H9 (cell line): ENCODE measurements around the gene KLHL14. TPM values are rescaled to one million over a fixed set of nuclear protein-coding genes. Genes with fewer than 3 reads are reported as not detected.

ENCODE experiments used
- DNase-seq: peaks from one replicate; pipeline ENCODE4 v3.0.0-alpha.2; 2017
- H2AFZ ChIP-seq: one replicate; pipeline ENCODE4 v1.6.1; 2013; ENCODE audit warnings: mild to moderate bottlenecking, low read length, control low read depth, moderate library complexity
- H2AK5ac ChIP-seq: 2 replicates; pipeline ENCODE4 v1.6.1; 2013; ENCODE audit warnings: low read length, control low read depth, mixed read lengths; ENCODE audit not compliant: insufficient read length
- H2BK120ac ChIP-seq: one replicate; pipeline ENCODE4 v1.6.1; 2013; ENCODE audit warnings: low read depth, mild to moderate bottlenecking, low read length, control low read depth, inconsistent platforms; ENCODE audit not compliant: poor library complexity, severe bottlenecking
- H2BK12ac ChIP-seq: 2 replicates; pipeline ENCODE4 v1.6.1; 2013; ENCODE audit warnings: low read length, control low read depth, mixed read lengths, low read depth; ENCODE audit not compliant: insufficient read length
- H2BK15ac ChIP-seq: 2 replicates; pipeline ENCODE4 v1.6.1; 2013; ENCODE audit warnings: low read depth, low read length, control low read depth
- H2BK20ac ChIP-seq: one replicate; pipeline ENCODE4 v1.6.1; 2013; ENCODE audit warnings: low read depth, mild to moderate bottlenecking, low read length, control low read depth, inconsistent platforms; ENCODE audit not compliant: poor library complexity, severe bottlenecking
- H2BK5ac ChIP-seq: 2 replicates; pipeline ENCODE4 v1.6.1; 2013; ENCODE audit warnings: low read length, control low read depth, mixed read lengths; ENCODE audit not compliant: insufficient read length
- H3K14ac ChIP-seq: 2 replicates; pipeline ENCODE4 v1.6.1; 2013; ENCODE audit warnings: low read length, control low read depth; ENCODE audit not compliant: insufficient read depth
- H3K18ac ChIP-seq: 2 replicates; pipeline ENCODE4 v1.6.1; 2013; ENCODE audit warnings: low read depth, mild to moderate bottlenecking, mixed read lengths, low read length, control low read depth; ENCODE audit not compliant: insufficient read length
- H3K23ac ChIP-seq: 2 replicates; pipeline ENCODE4 v1.6.1; 2013; ENCODE audit warnings: low read length, control low read depth, mixed read lengths, low read depth; ENCODE audit not compliant: insufficient read length
- H3K23me2 ChIP-seq: 2 replicates; pipeline ENCODE4 v1.6.1; 2013; ENCODE audit warnings: low read depth, mild to moderate bottlenecking, mixed read lengths, low read length, control low read depth; ENCODE audit not compliant: insufficient read length, poor library complexity, severe bottlenecking
- H3K27ac ChIP-seq: 2 replicates; pipeline ENCODE4 v1.5.1; 2013; ENCODE audit warnings: low read length, control low read depth, mixed read lengths, low read depth; ENCODE audit not compliant: insufficient read length
- H3K27me3 ChIP-seq: 2 replicates; pipeline ENCODE4 v1.6.1; 2013; ENCODE audit warnings: low read length, control low read depth, inconsistent platforms; ENCODE audit not compliant: insufficient read depth
- H3K4ac ChIP-seq: 2 replicates; pipeline ENCODE4 v1.6.1; 2013; ENCODE audit warnings: low read depth, mild to moderate bottlenecking, control low read depth, inconsistent platforms, low read length, moderate library complexity
- H3K4me1 ChIP-seq: 2 replicates; pipeline ENCODE4 v1.6.1; 2013; ENCODE audit warnings: low read length, control low read depth, inconsistent platforms; ENCODE audit not compliant: insufficient read depth
- H3K4me2 ChIP-seq: 2 replicates; pipeline ENCODE4 v1.6.1; 2013; ENCODE audit warnings: low read length, control low read depth, mixed read lengths; ENCODE audit not compliant: insufficient read length, insufficient read depth
- H3K56ac ChIP-seq: 2 replicates; pipeline ENCODE4 v1.6.1; 2013; ENCODE audit warnings: low read depth, mild to moderate bottlenecking, mixed read lengths, low read length, control low read depth; ENCODE audit not compliant: insufficient read length
- H3K79me1 ChIP-seq: 2 replicates; pipeline ENCODE4 v1.6.1; 2013; ENCODE audit warnings: low read depth, mild to moderate bottlenecking, moderate library complexity, low read length, control low read depth, inconsistent platforms; ENCODE audit not compliant: insufficient read depth, poor library complexity, severe bottlenecking
- H3K79me2 ChIP-seq: 2 replicates; pipeline ENCODE4 v1.6.1; 2013; ENCODE audit warnings: low read length, control low read depth, inconsistent platforms; ENCODE audit not compliant: insufficient read depth
- H3K9ac ChIP-seq: 2 replicates; pipeline ENCODE4 v1.6.1; 2013; ENCODE audit warnings: low read length, control low read depth, mixed read lengths; ENCODE audit not compliant: insufficient read length; ENCODE audit errors: extremely low read depth
- H3K9me3 ChIP-seq: one replicate; pipeline ENCODE4 v1.6.1; 2013; ENCODE audit warnings: low read depth, low read length, inconsistent platforms; ENCODE audit not compliant: control insufficient read depth
- H3T11ph ChIP-seq: one replicate; pipeline ENCODE4 v1.6.1; 2013; ENCODE audit warnings: mild to moderate bottlenecking, low read length, control low read depth, inconsistent platforms
- H4K20me1 ChIP-seq: one replicate; pipeline ENCODE4 v1.6.1; 2013; ENCODE audit not compliant: control insufficient read depth, insufficient read length, insufficient read depth
- H4K5ac ChIP-seq: 2 replicates; pipeline ENCODE4 v1.6.1; 2013; ENCODE audit warnings: low read depth, mild to moderate bottlenecking, mixed read lengths, low read length, control low read depth; ENCODE audit not compliant: insufficient read length
- H4K8ac ChIP-seq: replicated peaks from 2 replicates; pipeline ENCODE4 v1.6.1; 2013; ENCODE audit warnings: low read length, control low read depth, mixed read lengths, low read depth; ENCODE audit not compliant: insufficient read length
- H4K91ac ChIP-seq: 2 replicates; pipeline ENCODE4 v1.6.1; 2013; ENCODE audit warnings: low read depth, mild to moderate bottlenecking, moderate library complexity, mixed read lengths, low read length, control low read depth; ENCODE audit not compliant: insufficient read length
- H3K27ac Mint-ChIP-seq, 3 experiments: 2 replicates in 2 of 3; 3 replicates in 1 of 3; pipeline ENCODE4 v1.8.0; 2020 to 2021; ENCODE audit warnings: mixed read lengths in 3 of 3, mild to moderate bottlenecking in 1 of 3, moderate library complexity in 1 of 3
- H3K27me3 Mint-ChIP-seq: 2 replicates; pipeline ENCODE4 v1.8.0; 2021; ENCODE audit warnings: low read depth, mild to moderate bottlenecking, moderate library complexity, mixed read lengths
- H3K36me3 Mint-ChIP-seq, 3 experiments: 2 replicates in 2 of 3; 3 replicates in 1 of 3; pipeline ENCODE4 v1.8.0; 2020 to 2021; ENCODE audit warnings: low read depth in 3 of 3, mixed read lengths in 3 of 3; ENCODE audit not compliant: insufficient read depth in 1 of 3
- H3K4me1 Mint-ChIP-seq, 2 experiments: 2 replicates each; pipeline ENCODE4 v1.8.0; 2020; ENCODE audit warnings: mixed read lengths in 2 of 2
- H3K4me3 Mint-ChIP-seq, 2 experiments: 2 replicates in 1 of 2; 3 replicates in 1 of 2; pipeline ENCODE4 v1.8.0; 2020 to 2021; ENCODE audit warnings: mild to moderate bottlenecking in 2 of 2, mixed read lengths in 2 of 2, moderate library complexity in 1 of 2
- H3K9me3 Mint-ChIP-seq, 2 experiments: 2 replicates in 1 of 2; 3 replicates in 1 of 2; pipeline ENCODE4 v1.8.0; 2020; ENCODE audit warnings: mild to moderate bottlenecking in 2 of 2, mixed read lengths in 2 of 2, moderate library complexity in 1 of 2
- CTCF ChIP-seq: fragments of 200-600 bp; sonication (generic); conservative IDR thresholded peaks from 3 replicates; pipeline ENCODE4 v1.8.0; 2021; ENCODE audit warnings: antibody characterized with exemption, mild to moderate bottlenecking
- WGBS: extraction: QIAGEN DNeasy Blood & Tissue Kit; methylation state at CpG from one replicate; pipeline ENCODE4 v1.1.7; 2013; ENCODE audit warnings: missing lambda C conversion rate, low lambda C conversion rate, mixed read lengths; ENCODE audit not compliant: insufficient read length; ENCODE audit errors: extremely low coverage; 5-methylcytosine and 5-hydroxymethylcytosine counted together
- total RNA-seq: library from RNA; stranded (reverse); gene quantifications from 2 replicates; pipeline ENCODE4 v1.2.1, GENCODE V29; 2021

KLHL14 gene
- total RNA-seq, 1 experiment from 2014 or later = 1.0 TPM

GRCh38 chr18:32804134-32804888 lies 31.5 kb upstream of the KLHL14 start:
- Histone ChIP-seq H4K20me1 (no peaks in the 10 kb centered on the region), H3K79me2 (no peaks in the 10 kb centered on the region), H3K23me2 (no peaks in the 10 kb centered on the region), H3K4me1 (no peaks in the 10 kb centered on the region), H3K79me1 (no peaks in the 10 kb centered on the region), H2BK12ac (no peak overlapping the region), H2BK15ac (no peak overlapping the region), H4K91ac (no peak overlapping the region), H3K9ac (no peak overlapping the region), H3K14ac (no peak overlapping the region), H3K4me2 (no peak overlapping the region), H3K23ac (no peak overlapping the region), H3K27ac (no peak overlapping the region), H3K9me3 (no peaks in the 10 kb centered on the region), H3K18ac (no peak overlapping the region), H3K27me3 (no peaks in the 10 kb centered on the region), H2AK5ac (no peak overlapping the region), H3T11ph (no peak overlapping the region), H2BK5ac (no peak overlapping the region), H2BK20ac (no peak overlapping the region), H4K8ac (no peak overlapping the region), H2BK120ac (no peak overlapping the region), H2AFZ (no peak overlapping the region), H4K5ac (no peak overlapping the region), H3K56ac (no peak overlapping the region), H3K4ac (no peak overlapping the region)
- DNase-seq = no peak
- Mint-ChIP-seq H3K27ac (no peak overlapping the region), H3K4me3 (no peak overlapping the region), H3K36me3 (no peaks in the 10 kb centered on the region), H3K9me3 (no peaks in the 10 kb centered on the region), H3K4me1 (peaks cover 10 to 11% of the 10 kb centered on the region in 2 experiments), H3K27me3 (no peaks in the 10 kb centered on the region)
- TF ChIP-seq CTCF = no peak
- WGBS = no CpG with 5 or more reads among the region's 6 CpGs
